ENCODE results near the gene BBS7. TPM values are rescaled to one million over a fixed set of nuclear protein-coding genes. Genes with fewer than 3 reads are reported as not detected.

Gene BBS7
- total and polyA plus RNA-seq, 9 of the 15 experiments (the other 6 are each of a cell fraction or from before 2014, with no cell fraction given): 13.4 to 25.8 (median 16.4) TPM

GRCh38 chr4:121822796-121823504, 47.3 kb downstream of the BBS7 start (continued):
- TF ChIP-seq SIN3A (IDR thresholded peaks at IDR 0.05; ENCODE audit: borderline replicate concordance in 2 of 2, control insufficient read depth in 1 of 2, low read depth in 2 of 2, low read length in 2 of 2) (peak in 1 of 2 experiments; percentile 83; a peak in 1 of 4 replicates), ZNF146 (CRISPR knock-in tag; IDR thresholded peaks at IDR 0.05; ENCODE audit: unreplicated experiment) (no peak), ZNF707 (CRISPR knock-in tag; conservative IDR thresholded peaks at IDR 0.05) (no peak), SREBF2 (CRISPR knock-in tag; IDR thresholded peaks at IDR 0.05) (no peak), TAF9B (IDR thresholded peaks at IDR 0.05; ENCODE audit: partially characterized antibody) (peak; percentile 42), POLR2AphosphoS5 (IDR thresholded peaks at IDR 0.05; ENCODE audit: control insufficient read depth, insufficient read depth, low read depth, low read length) (peak; percentile 39), CREB1 (IDR thresholded peaks at IDR 0.05) (0 out of 2 replicates have a peak, but pooled peaks have one; percentile 10), CREB1 (CRISPR knock-in tag; IDR thresholded peaks at IDR 0.05) (no peak), ZBTB1 (CRISPR knock-in tag; IDR thresholded peaks at IDR 0.05; ENCODE audit: borderline replicate concordance, low read depth) (0 out of 2 replicates have a peak, but pooled peaks have one; percentile 39), ZBTB33 (CRISPR knock-in tag; IDR thresholded peaks at IDR 0.05) (0 out of 2 replicates have a peak, but pooled peaks have one; percentile 19), MAFF (IDR thresholded peaks at IDR 0.05; ENCODE audit: low read length) (no peak; the same call in 1 of the 2 replicates), RBM17 (IDR thresholded peaks at IDR 0.05; ENCODE audit: borderline replicate concordance, low read depth, low read length) (no peak), CREM (IDR thresholded peaks at IDR 0.05; ENCODE audit: low read depth) (peak; percentile 30; the same call in 1 of the 2 replicates), ZNF274 (IDR thresholded peaks at IDR 0.05; ENCODE audit: borderline replicate concordance, low read depth, low read length) (peak; percentile 71; the same call in 1 of the 2 replicates), FOXP1 (CRISPR knock-in tag; IDR thresholded peaks at IDR 0.05) (0 out of 2 replicates have a peak, but pooled peaks have one; percentile 37), NELFE (IDR thresholded peaks at IDR 0.05; ENCODE audit: insufficient read depth, insufficient read length) (no peak)
- TF ChIP-seq, protein P1, sequence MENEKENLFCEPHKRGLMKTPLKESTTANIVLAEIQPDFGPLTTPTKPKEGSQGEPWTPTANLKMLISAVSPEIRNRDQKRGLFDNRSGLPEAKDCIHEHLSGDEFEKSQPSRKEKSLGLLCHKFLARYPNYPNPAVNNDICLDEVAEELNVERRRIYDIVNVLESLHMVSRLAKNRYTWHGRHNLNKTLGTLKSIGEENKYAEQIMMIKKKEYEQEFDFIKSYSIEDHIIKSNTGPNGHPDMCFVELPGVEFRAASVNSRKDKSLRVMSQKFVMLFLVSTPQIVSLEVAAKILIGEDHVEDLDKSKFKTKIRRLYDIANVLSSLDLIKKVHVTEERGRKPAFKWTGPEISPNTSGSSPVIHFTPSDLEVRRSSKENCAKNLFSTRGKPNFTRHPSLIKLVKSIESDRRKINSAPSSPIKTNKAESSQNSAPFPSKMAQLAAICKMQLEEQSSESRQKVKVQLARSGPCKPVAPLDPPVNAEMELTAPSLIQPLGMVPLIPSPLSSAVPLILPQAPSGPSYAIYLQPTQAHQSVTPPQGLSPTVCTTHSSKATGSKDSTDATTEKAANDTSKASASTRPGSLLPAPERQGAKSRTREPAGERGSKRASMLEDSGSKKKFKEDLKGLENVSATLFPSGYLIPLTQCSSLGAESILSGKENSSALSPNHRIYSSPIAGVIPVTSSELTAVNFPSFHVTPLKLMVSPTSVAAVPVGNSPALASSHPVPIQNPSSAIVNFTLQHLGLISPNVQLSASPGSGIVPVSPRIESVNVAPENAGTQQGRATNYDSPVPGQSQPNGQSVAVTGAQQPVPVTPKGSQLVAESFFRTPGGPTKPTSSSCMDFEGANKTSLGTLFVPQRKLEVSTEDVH (IDR thresholded peaks at IDR 0.05; ENCODE audit: low read depth, partially characterized antibody): no peak
- TF ChIP-seq, protein P2, sequence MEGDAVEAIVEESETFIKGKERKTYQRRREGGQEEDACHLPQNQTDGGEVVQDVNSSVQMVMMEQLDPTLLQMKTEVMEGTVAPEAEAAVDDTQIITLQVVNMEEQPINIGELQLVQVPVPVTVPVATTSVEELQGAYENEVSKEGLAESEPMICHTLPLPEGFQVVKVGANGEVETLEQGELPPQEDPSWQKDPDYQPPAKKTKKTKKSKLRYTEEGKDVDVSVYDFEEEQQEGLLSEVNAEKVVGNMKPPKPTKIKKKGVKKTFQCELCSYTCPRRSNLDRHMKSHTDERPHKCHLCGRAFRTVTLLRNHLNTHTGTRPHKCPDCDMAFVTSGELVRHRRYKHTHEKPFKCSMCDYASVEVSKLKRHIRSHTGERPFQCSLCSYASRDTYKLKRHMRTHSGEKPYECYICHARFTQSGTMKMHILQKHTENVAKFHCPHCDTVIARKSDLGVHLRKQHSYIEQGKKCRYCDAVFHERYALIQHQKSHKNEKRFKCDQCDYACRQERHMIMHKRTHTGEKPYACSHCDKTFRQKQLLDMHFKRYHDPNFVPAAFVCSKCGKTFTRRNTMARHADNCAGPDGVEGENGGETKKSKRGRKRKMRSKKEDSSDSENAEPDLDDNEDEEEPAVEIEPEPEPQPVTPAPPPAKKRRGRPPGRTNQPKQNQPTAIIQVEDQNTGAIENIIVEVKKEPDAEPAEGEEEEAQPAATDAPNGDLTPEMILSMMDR (IDR thresholded peaks at IDR 0.05 in 2 of 3, conservative IDR thresholded peaks at IDR 0.05 in 1 of 3; ENCODE audit: insufficient read depth in 2 of 3, low read depth in 1 of 3, low read length in 3 of 3): peak; percentile 25 to 36 (median 36); a peak in 3 of 6 replicates
- TF ChIP-seq, protein P3, sequence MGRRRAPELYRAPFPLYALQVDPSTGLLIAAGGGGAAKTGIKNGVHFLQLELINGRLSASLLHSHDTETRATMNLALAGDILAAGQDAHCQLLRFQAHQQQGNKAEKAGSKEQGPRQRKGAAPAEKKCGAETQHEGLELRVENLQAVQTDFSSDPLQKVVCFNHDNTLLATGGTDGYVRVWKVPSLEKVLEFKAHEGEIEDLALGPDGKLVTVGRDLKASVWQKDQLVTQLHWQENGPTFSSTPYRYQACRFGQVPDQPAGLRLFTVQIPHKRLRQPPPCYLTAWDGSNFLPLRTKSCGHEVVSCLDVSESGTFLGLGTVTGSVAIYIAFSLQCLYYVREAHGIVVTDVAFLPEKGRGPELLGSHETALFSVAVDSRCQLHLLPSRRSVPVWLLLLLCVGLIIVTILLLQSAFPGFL (CRISPR knock-in tag; IDR thresholded peaks at IDR 0.05): 0 out of 2 replicates have a peak, but pooled peaks have one; percentile 20
